NB4 (cell line): ENCODE results near the gene VPS37C.

Experiments used
- MYC ChIP-seq: IDR thresholded peaks from 2 replicates; pipeline ENCODE4 v1.6.1; 2011; ENCODE audit warnings: low read depth, low read length
- POLR2A ChIP-seq: IDR thresholded peaks from 2 replicates; pipeline ENCODE4 v1.6.1; 2011; ENCODE audit warnings: mild to moderate bottlenecking; ENCODE audit not compliant: insufficient read length; ENCODE audit errors: extremely low read depth
- TF ChIP-seq, protein P1 (sequence below): IDR thresholded peaks from one replicate; pipeline ENCODE4 v1.5.1; 2012; ENCODE audit warnings: low read depth, low read length
- TF ChIP-seq, protein P2 (sequence below): IDR thresholded peaks from 2 replicates; pipeline ENCODE4 v1.6.1; 2011; ENCODE audit warnings: low read depth, low read length

DNA sequence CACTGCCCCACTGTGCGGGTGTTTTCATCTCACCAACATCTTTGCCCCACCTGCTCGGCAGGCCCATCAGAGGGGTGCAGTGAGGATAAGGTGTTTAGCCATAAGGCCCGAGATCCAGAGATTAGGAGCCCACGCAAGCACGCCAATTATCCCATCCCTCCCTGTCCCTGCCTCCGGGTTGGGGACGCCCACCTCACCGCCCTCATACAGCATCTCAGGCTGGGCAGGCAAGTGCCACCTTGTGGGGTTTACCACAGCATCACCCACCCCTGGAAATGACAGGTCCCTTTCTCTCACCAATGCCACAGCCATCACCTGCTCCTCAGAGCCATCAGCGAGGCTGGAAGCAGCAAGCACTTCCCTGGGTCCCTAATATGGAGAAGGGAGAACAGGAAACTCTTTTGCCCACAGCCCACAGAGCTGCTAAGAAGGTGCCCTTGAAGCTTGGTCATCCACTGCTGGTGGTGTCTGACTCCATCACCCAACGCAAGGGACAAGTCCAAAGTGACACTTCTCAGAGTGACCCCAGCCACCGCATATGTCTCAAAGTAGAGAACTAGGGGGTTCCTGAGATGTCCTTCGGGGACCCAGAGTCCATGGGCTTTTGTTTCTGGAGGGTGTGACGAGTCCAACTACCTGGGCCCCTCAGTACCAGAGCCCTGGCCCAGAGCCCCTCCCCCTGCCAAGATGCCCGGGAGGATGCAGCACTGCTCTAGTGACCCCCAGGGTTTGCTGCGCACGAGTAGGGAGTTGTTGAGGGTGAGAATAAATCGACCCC is 15.8 kb downstream of the VPS37C start:
- TF ChIP-seq, protein P1, sequence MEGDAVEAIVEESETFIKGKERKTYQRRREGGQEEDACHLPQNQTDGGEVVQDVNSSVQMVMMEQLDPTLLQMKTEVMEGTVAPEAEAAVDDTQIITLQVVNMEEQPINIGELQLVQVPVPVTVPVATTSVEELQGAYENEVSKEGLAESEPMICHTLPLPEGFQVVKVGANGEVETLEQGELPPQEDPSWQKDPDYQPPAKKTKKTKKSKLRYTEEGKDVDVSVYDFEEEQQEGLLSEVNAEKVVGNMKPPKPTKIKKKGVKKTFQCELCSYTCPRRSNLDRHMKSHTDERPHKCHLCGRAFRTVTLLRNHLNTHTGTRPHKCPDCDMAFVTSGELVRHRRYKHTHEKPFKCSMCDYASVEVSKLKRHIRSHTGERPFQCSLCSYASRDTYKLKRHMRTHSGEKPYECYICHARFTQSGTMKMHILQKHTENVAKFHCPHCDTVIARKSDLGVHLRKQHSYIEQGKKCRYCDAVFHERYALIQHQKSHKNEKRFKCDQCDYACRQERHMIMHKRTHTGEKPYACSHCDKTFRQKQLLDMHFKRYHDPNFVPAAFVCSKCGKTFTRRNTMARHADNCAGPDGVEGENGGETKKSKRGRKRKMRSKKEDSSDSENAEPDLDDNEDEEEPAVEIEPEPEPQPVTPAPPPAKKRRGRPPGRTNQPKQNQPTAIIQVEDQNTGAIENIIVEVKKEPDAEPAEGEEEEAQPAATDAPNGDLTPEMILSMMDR, result no peak
- TF ChIP-seq POLR2A (no peak), MYC (no peak)
- TF ChIP-seq, protein P2, sequence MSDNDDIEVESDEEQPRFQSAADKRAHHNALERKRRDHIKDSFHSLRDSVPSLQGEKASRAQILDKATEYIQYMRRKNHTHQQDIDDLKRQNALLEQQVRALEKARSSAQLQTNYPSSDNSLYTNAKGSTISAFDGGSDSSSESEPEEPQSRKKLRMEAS, result no peak
